CD4-positive, alpha-beta T cell (primary cell): ENCODE results near the gene ARFIP1. TPM values are rescaled to one million over a fixed set of nuclear protein-coding genes. Genes with fewer than 3 reads are reported as not detected.

Experiments
- ATAC-seq: fragments of 200-7000 bp; cut with Tn5 transposase; one replicate; pipeline ENCODE4 v1.10.0; 2022; ENCODE audit warnings: mild to moderate bottlenecking; ENCODE audit not compliant: poor library complexity
- CTCF ChIA-PET: fragments of 350-600 bp; sonication (Branson Sonifier 250); formaldehyde crosslinking; loops from one replicate; lab custom pipeline; 2021; ENCODE audit warnings: antibody characterized with exemption, inconsistent platforms; lab: Charles Lee
- POLR2A ChIA-PET: fragments of 350-600 bp; sonication (Branson Sonifier 250); formaldehyde crosslinking; loops from one replicate; lab custom pipeline; 2021; ENCODE audit warnings: antibody characterized with exemption, inconsistent platforms; lab: Charles Lee
- DNase-seq, 14 experiments: peaks; one replicate each; pipeline ENCODE4 v3.0.0-alpha.2; 2013 to 2020; ENCODE audit warnings: mixed read lengths in 2 of 14
- H3K27ac ChIP-seq, 2 donors: one replicate each; pipeline versions ENCODE4 v1.5.1 to v1.7.0; 2013; ENCODE audit warnings: low read length in 2 of 2, low read depth in 1 of 2, mild to moderate bottlenecking in 1 of 2
- H3K27me3 ChIP-seq, 2 experiments: 1 replicate in 1 of 2; 2 replicates in 1 of 2; pipeline versions ENCODE4 v1.6.1 to v1.7.0; 2013; ENCODE audit warnings: low read length in 2 of 2, control low read depth in 1 of 2, mild to moderate bottlenecking in 1 of 2, moderate library complexity in 1 of 2; ENCODE audit not compliant: insufficient read depth in 2 of 2, control insufficient read depth in 1 of 2
- H3K36me3 ChIP-seq: one replicate; pipeline ENCODE4 v1.6.1; 2013; ENCODE audit warnings: low read length, control low read depth; ENCODE audit not compliant: insufficient read depth
- H3K4me1 ChIP-seq: one replicate; pipeline ENCODE4 v1.6.1; 2013; ENCODE audit warnings: low read length, control low read depth; ENCODE audit not compliant: insufficient read depth
- H3K4me3 ChIP-seq: one replicate; pipeline ENCODE4 v1.5.1; 2013; ENCODE audit warnings: mild to moderate bottlenecking, low read length, moderate library complexity
- H3K9me3 ChIP-seq, 2 experiments: 1 replicate in 1 of 2; 2 replicates in 1 of 2; pipeline versions ENCODE4 v1.6.1 to v1.7.0; 2013; ENCODE audit warnings: low read length in 2 of 2, mild to moderate bottlenecking in 2 of 2, control low read depth in 1 of 2, moderate library complexity in 1 of 2; ENCODE audit not compliant: control insufficient read depth in 1 of 2, insufficient read depth in 1 of 2
- H3K27ac Mint-ChIP-seq: one replicate; pipeline ENCODE4 v1.8.0; 2020; ENCODE audit warnings: mixed read lengths
- H3K27me3 Mint-ChIP-seq: one replicate; pipeline ENCODE4 v1.8.0; 2021; ENCODE audit warnings: mixed read lengths
- H3K36me3 Mint-ChIP-seq: one replicate; pipeline ENCODE4 v1.8.0; 2021; ENCODE audit warnings: low read depth, mixed read lengths
- H3K4me1 Mint-ChIP-seq: one replicate; pipeline ENCODE4 v1.8.0; 2021; ENCODE audit warnings: low read depth, mixed read lengths
- H3K4me3 Mint-ChIP-seq: one replicate; pipeline ENCODE4 v1.8.0; 2020; ENCODE audit warnings: mild to moderate bottlenecking, mixed read lengths
- H3K9me3 Mint-ChIP-seq: one replicate; pipeline ENCODE4 v1.8.0; 2020; ENCODE audit warnings: mixed read lengths
- CTCF ChIP-seq: fragments of 200-600 bp; IDR thresholded peaks from one replicate; pipeline ENCODE4 v1.8.0; 2022; ENCODE audit warnings: antibody characterized with exemption, mild to moderate bottlenecking
- intact Hi-C, 2 experiments: fragments of 100-400 bp; cut with DNase I in 1 of 2; cut with micrococcal nuclease in 1 of 2; formaldehyde crosslinking; loops; one replicate each; pipeline versions ENCODE4 v1.15.1 to v1.9.0; 2023 to 2025; cut with DNase I, micrococcal nuclease
- total RNA-seq, 174 experiments: library from RNA in 2 of 174; stranded (reverse) in 2 of 174; gene quantifications; one replicate each; pipeline ENCODE4 v1.2.3 and lab custom pipeline; 2021 to 2026

The ARFIP1 gene
- total RNA-seq, 2 experiments from 2014 or later = 2.6 to 3.0 TPM

GRCh38 chr4:152881974-152882373 is 102.2 kb downstream of the ARFIP1 start:
- Histone ChIP-seq H3K27ac (no peak overlapping the region), H3K36me3 (no peaks in the 10 kb centered on the region), H3K4me1 (no peaks in the 10 kb centered on the region), H3K27me3 (no peaks in the 10 kb centered on the region), H3K4me3 (no peak overlapping the region), H3K9me3 (peaks cover 0 to 2% of the 10 kb centered on the region in 2 experiments)
- DNase-seq (no peak), ATAC-seq (no peak)
- no peak for TF ChIP-seq CTCF
- POLR2A ChIA-PET = no interaction called here
- peaks cover 42% of the 10 kb centered on the region for H3K36me3 Mint-ChIP-seq
- H3K9me3 Mint-ChIP-seq = peaks cover 3% of the 10 kb centered on the region
- H3K27me3 Mint-ChIP-seq = no peaks in the 10 kb centered on the region
- H3K4me1 Mint-ChIP-seq = no peaks in the 10 kb centered on the region
- no peak overlapping the region for H3K27ac Mint-ChIP-seq
- no peak overlapping the region for H3K4me3 Mint-ChIP-seq
- intact Hi-C loops = no loop called here
- CTCF ChIA-PET = interaction anchor here (1.4 kb wide), 1 partner anchor 9 kb away, joined by 3 read pairs; no protein-coding TSS in a partner anchor

- POLR2A ChIA-PET = no interaction called here
- H3K4me3 ChIP-seq = no peak overlapping the region
- Mint-ChIP-seq H3K27me3 (no peaks in the 10 kb centered on the region), H3K9me3 (no peaks in the 10 kb centered on the region), H3K4me1 (no peaks in the 10 kb centered on the region), H3K4me3 (no peak overlapping the region), H3K27ac (no peak overlapping the region), H3K36me3 (peaks cover 35% of the 10 kb centered on the region)
- no peaks in the 10 kb centered on the region for H3K27me3 ChIP-seq
- no peaks in the 10 kb centered on the region for H3K4me1 ChIP-seq
- intact Hi-C loops = no loop called here
- H3K9me3 ChIP-seq = no peaks in the 10 kb centered on the region
- no peaks in the 10 kb centered on the region for H3K36me3 ChIP-seq
- CTCF ChIA-PET = no interaction called here
- TF ChIP-seq CTCF = no peak
- no peak for DNase-seq
- no peak for ATAC-seq
- no peak overlapping the region for H3K27ac ChIP-seq
Measured at GRCh38 chr4:152885185-152885584, 105.4 kb downstream of the ARFIP1 start.

- H3K36me3 Mint-ChIP-seq = peaks cover 40% of the 10 kb centered on the region
- POLR2A ChIA-PET = no interaction called here
- Histone ChIP-seq H3K9me3 (no peaks in the 10 kb centered on the region), H3K4me1 (no peaks in the 10 kb centered on the region), H3K27me3 (no peaks in the 10 kb centered on the region), H3K27ac (no peak overlapping the region), H3K4me3 (no peak overlapping the region), H3K36me3 (no peaks in the 10 kb centered on the region)
- H3K27ac Mint-ChIP-seq = no peak overlapping the region
- no peak overlapping the region for H3K4me3 Mint-ChIP-seq
- no peak for TF ChIP-seq CTCF
- H3K9me3 Mint-ChIP-seq = no peaks in the 10 kb centered on the region
- H3K27me3 Mint-ChIP-seq = no peaks in the 10 kb centered on the region
- DNase-seq = no peak
- H3K4me1 Mint-ChIP-seq = no peaks in the 10 kb centered on the region
- CTCF ChIA-PET = no interaction called here
- intact Hi-C loops = no loop called here
- no peak for ATAC-seq
Measured at GRCh38 chr4:152886201-152886600, 106.4 kb downstream of the ARFIP1 start.
